MM.1S (cell line): ENCODE results near the gene PRKCA.

Experiments
- EZH2 ChIP-seq: fragments of 300-600 bp; sonication (generic); optimal IDR thresholded peaks from 2 replicates; pipeline ENCODE3; 2017; ENCODE audit warnings: low read depth, mild to moderate bottlenecking, antibody characterized with exemption, low read length, mixed read lengths
- EZH2phosphoT487 ChIP-seq: fragments of 300-600 bp; sonication (generic); IDR thresholded peaks from 2 replicates; pipeline ENCODE4 v1.6.1; 2018; ENCODE audit warnings: antibody characterized with exemption, low read length
- TF ChIP-seq, protein P1 (sequence below): fragments of 300-600 bp; sonication (generic); IDR thresholded peaks from 2 replicates; pipeline ENCODE4 v1.5.1; 2016; ENCODE audit warnings: antibody characterized with exemption, low read length, mixed read lengths

DNA sequence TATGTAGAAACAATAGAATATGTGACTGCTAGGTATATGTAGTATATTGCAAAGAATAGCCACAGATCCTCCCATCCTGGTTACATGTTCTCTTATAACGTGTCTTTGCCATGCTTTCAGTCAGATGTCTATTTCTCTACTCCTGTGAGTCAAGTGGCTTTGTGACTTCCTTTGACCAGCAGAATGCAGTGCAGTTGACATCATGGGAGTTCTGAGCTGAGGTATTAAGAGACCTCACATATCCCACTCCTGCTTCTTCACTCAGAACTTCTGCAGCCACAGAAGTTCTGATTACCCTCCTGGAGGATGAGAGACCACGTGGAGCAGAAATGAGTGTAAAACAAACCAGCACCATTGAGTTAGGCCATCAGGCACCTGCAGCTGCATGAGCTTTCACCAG, 222.5 kb downstream of the PRKCA start:
- TF ChIP-seq EZH2 (no peak), EZH2phosphoT487 (no peak)
- TF ChIP-seq, protein P1, sequence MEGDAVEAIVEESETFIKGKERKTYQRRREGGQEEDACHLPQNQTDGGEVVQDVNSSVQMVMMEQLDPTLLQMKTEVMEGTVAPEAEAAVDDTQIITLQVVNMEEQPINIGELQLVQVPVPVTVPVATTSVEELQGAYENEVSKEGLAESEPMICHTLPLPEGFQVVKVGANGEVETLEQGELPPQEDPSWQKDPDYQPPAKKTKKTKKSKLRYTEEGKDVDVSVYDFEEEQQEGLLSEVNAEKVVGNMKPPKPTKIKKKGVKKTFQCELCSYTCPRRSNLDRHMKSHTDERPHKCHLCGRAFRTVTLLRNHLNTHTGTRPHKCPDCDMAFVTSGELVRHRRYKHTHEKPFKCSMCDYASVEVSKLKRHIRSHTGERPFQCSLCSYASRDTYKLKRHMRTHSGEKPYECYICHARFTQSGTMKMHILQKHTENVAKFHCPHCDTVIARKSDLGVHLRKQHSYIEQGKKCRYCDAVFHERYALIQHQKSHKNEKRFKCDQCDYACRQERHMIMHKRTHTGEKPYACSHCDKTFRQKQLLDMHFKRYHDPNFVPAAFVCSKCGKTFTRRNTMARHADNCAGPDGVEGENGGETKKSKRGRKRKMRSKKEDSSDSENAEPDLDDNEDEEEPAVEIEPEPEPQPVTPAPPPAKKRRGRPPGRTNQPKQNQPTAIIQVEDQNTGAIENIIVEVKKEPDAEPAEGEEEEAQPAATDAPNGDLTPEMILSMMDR = no peak
